ENCODE measurements around the gene SHC1. TPM values are rescaled to one million over a fixed set of nuclear protein-coding genes. Genes with fewer than 3 reads are reported as not detected.

SHC1 gene
- total and polyA plus RNA-seq, 7 donors = 33.2 to 87.2 (median 67.3) TPM

- H3K9me3 ChIP-seq = no peaks in the 10 kb centered on the region
- ATAC-seq (no peak), DNase-seq (no peak)
- H3K27me3 ChIP-seq (ENCODE audit: insufficient read depth in 3 of 3, low read length in 2 of 3) = no peaks in the 10 kb centered on the region
- TF ChIP-seq CTCF (IDR thresholded peaks at IDR 0.05) = no peak
- no peaks in the 10 kb centered on the region for H3K4me1 ChIP-seq
- H3K36me3 ChIP-seq (ENCODE audit: insufficient read depth in 1 of 2, low read depth in 1 of 2) = peaks cover 6 to 90% of the 10 kb centered on the region in 2 donors
- H3K4me3 ChIP-seq = no peak overlapping the region
- 90 to 97% (median 93%) methylated on average over 3 of the region's 3 CpGs for WGBS, 3 donors
- intact Hi-C loops (cut with DNase I) = no loop called here
- no peak overlapping the region for H3K27ac ChIP-seq
These were observed 45.0 kb downstream of the SHC1 start for GRCh38 chr1:154925335-154926170.

- Histone ChIP-seq H3K9me3 (no peaks in the 10 kb centered on the region), H3K27ac (no peak overlapping the region), H3K27me3 (ENCODE audit: insufficient read depth in 3 of 3, low read length in 2 of 3) (no peaks in the 10 kb centered on the region), H3K4me3 (no peak overlapping the region), H3K4me1 (no peaks in the 10 kb centered on the region), H3K36me3 (ENCODE audit: insufficient read depth in 1 of 2, low read depth in 1 of 2) (peaks cover 6 to 86% of the 10 kb centered on the region in 2 donors)
- no peak for ATAC-seq
- no peak for TF ChIP-seq CTCF (IDR thresholded peaks at IDR 0.05)
- WGBS, 3 donors = 91 to 97% (median 93%) methylated on average over 3 of the region's 3 CpGs
- intact Hi-C loops (cut with DNase I) = no loop called here
- DNase-seq = no peak
These were observed 46.9 kb downstream of the SHC1 start for GRCh38 chr1:154923695-154924094.

- no peaks in the 10 kb centered on the region for H3K36me3 ChIP-seq (ENCODE audit: insufficient read depth in 1 of 2, low read depth in 1 of 2)
- DNase-seq = no peak
- H3K27ac ChIP-seq = no peak overlapping the region
- WGBS, 3 donors = 73 to 86% (median 77%) methylated on average over 3 of the region's 3 CpGs
- ATAC-seq = no peak
- intact Hi-C loops (cut with DNase I) = no loop called here
- no peaks in the 10 kb centered on the region for H3K4me1 ChIP-seq
- H3K27me3 ChIP-seq (ENCODE audit: insufficient read depth in 3 of 3, low read length in 2 of 3) = no peaks in the 10 kb centered on the region
- no peak for TF ChIP-seq CTCF (IDR thresholded peaks at IDR 0.05)
- no peaks in the 10 kb centered on the region for H3K9me3 ChIP-seq
- no peak overlapping the region for H3K4me3 ChIP-seq
These were observed 57.3 kb downstream of the SHC1 start for GRCh38 chr1:154913273-154913672.

- no peak for TF ChIP-seq CTCF (IDR thresholded peaks at IDR 0.05)
- H3K27ac ChIP-seq = no peak overlapping the region
- no peak overlapping the region for H3K4me3 ChIP-seq
- ATAC-seq (no peak), DNase-seq (no peak)
- no peaks in the 10 kb centered on the region for H3K4me1 ChIP-seq
- no peaks in the 10 kb centered on the region for H3K36me3 ChIP-seq (ENCODE audit: insufficient read depth in 1 of 2, low read depth in 1 of 2)
- H3K9me3 ChIP-seq = no peaks in the 10 kb centered on the region
- intact Hi-C loops (cut with DNase I) = no loop called here
- 68 to 79% (median 69%) methylated on average over 2 of the region's 2 CpGs for WGBS, 3 donors
- H3K27me3 ChIP-seq (ENCODE audit: insufficient read depth in 3 of 3, low read length in 2 of 3) = no peaks in the 10 kb centered on the region
These were observed 57.8 kb downstream of the SHC1 start for GRCh38 chr1:154912755-154913154.

Other genes with a start within 250 kb of the SHC1 start
- gene KCNN3, start 100.5 kb downstream of the SHC1 start, total RNA-seq = 10 to 100 TPM; 11.8 to 60.9 (median 17.4) TPM
- gene KCNN3, start 100.5 kb downstream of the SHC1 start, polyA plus RNA-seq = 1 to 10 TPM; 2.5 to 7.5 (median 3.7) TPM
- 10 to 100 TPM; 17.0 to 30.5 (median 22.3) TPM for gene PMVK, start 34.0 kb downstream of the SHC1 start, total RNA-seq
- 10 to 100 TPM; 23.3 to 35.6 (median 30.5) TPM for gene PMVK, start 34.0 kb downstream of the SHC1 start, polyA plus RNA-seq
- 100 to 1,000 TPM in 2 of 4 donors, 10 to 100 TPM in 2; 76.5 to 149 (median 104) TPM for gene PBXIP1, start 14.6 kb downstream of the SHC1 start, total RNA-seq
- gene PBXIP1, start 14.6 kb downstream of the SHC1 start, polyA plus RNA-seq = 10 to 100 TPM; 13.6 to 79.6 (median 54.8) TPM
- 10 to 100 TPM; 14.5 to 23.0 (median 17.4) TPM for gene PYGO2, start 9.0 kb downstream of the SHC1 start, total RNA-seq
- gene PYGO2, start 9.0 kb downstream of the SHC1 start, polyA plus RNA-seq = 10 to 100 TPM; 13.1 to 24.0 (median 14.5) TPM
- gene CKS1B, start 3.9 kb upstream of the SHC1 start, total RNA-seq = 10 to 100 TPM in 1 of 4 donors, 1 to 10 TPM in 3; 5.5 to 13.8 (median 6.9) TPM
- 10 to 100 TPM; 12.1 to 48.1 (median 30.1) TPM for gene CKS1B, start 3.9 kb upstream of the SHC1 start, polyA plus RNA-seq
- 10 to 100 TPM; 24.5 to 39.4 (median 30.4) TPM for gene FLAD1, start 12.6 kb upstream of the SHC1 start, total RNA-seq
- 10 to 100 TPM; 32.4 to 52.7 (median 51.6) TPM for gene FLAD1, start 12.6 kb upstream of the SHC1 start, polyA plus RNA-seq
- not detected for gene LENEP, start 22.8 kb upstream of the SHC1 start, total RNA-seq
- gene LENEP, start 22.8 kb upstream of the SHC1 start, polyA plus RNA-seq = not detected
- gene ZBTB7B, start 32.1 kb upstream of the SHC1 start, total RNA-seq = 10 to 100 TPM; 34.6 to 97.9 (median 70.9) TPM
- 10 to 100 TPM; 20.2 to 55.5 (median 48.7) TPM for gene ZBTB7B, start 32.1 kb upstream of the SHC1 start, polyA plus RNA-seq
- gene DCST2, start 63.0 kb upstream of the SHC1 start, total RNA-seq = under 1 TPM in 2 of 4 donors, not detected in 2; 0.19 to 0.56 TPM
- gene DCST2, start 63.0 kb upstream of the SHC1 start, polyA plus RNA-seq = under 1 TPM; 0.04 to 0.38 (median 0.07) TPM
- under 1 TPM in 2 of 4 donors, not detected in 2; 0.12 to 0.34 TPM for gene DCST1, start 63.1 kb upstream of the SHC1 start, total RNA-seq
- not detected for gene DCST1, start 63.1 kb upstream of the SHC1 start, polyA plus RNA-seq
- 10 to 100 TPM; 38.4 to 50.9 (median 49.3) TPM for gene ADAM15, start 80.6 kb upstream of the SHC1 start, total RNA-seq
- 10 to 100 TPM; 33.2 to 45.4 (median 41.0) TPM for gene ADAM15, start 80.6 kb upstream of the SHC1 start, polyA plus RNA-seq
- 1 to 10 TPM in 1 of 4 donors, under 1 TPM in 3; 0.69 to 1.1 (median 0.77) TPM for gene EFNA4, start 93.0 kb upstream of the SHC1 start, total RNA-seq
- 1 to 10 TPM in 2 of 3 donors, under 1 TPM in 1; 0.39 to 1.3 (median 1.2) TPM for gene EFNA4, start 93.0 kb upstream of the SHC1 start, polyA plus RNA-seq
- under 1 TPM in 3 of 4 donors, not detected in 1; 0.32 to 0.69 (median 0.57) TPM for gene EFNA3, start 108.1 kb upstream of the SHC1 start, total RNA-seq
- gene EFNA3, start 108.1 kb upstream of the SHC1 start, polyA plus RNA-seq = under 1 TPM; 0.17 to 1.00 (median 0.39) TPM
- 10 to 100 TPM; 11.4 to 42.6 (median 33.0) TPM for gene EFNA1, start 157.1 kb upstream of the SHC1 start, total RNA-seq
- gene EFNA1, start 157.1 kb upstream of the SHC1 start, polyA plus RNA-seq = 10 to 100 TPM in 2 of 3 donors, 1 to 10 TPM in 1; 5.5 to 15.0 (median 12.4) TPM
- 1 to 10 TPM; 6.7 to 8.4 (median 7.8) TPM for gene SLC50A1, start 165.1 kb upstream of the SHC1 start, total RNA-seq
- 10 to 100 TPM in 2 of 3 donors, 1 to 10 TPM in 1; 7.5 to 16.2 (median 10.8) TPM for gene SLC50A1, start 165.1 kb upstream of the SHC1 start, polyA plus RNA-seq
- gene DPM3, start 169.8 kb upstream of the SHC1 start, total RNA-seq = 10 to 100 TPM; 47.0 to 54.5 (median 50.0) TPM
- gene DPM3, start 169.8 kb upstream of the SHC1 start, polyA plus RNA-seq = 100 to 1,000 TPM; 110 to 123 (median 122) TPM
- 100 to 1,000 TPM; 115 to 152 (median 118) TPM for gene KRTCAP2, start 202.6 kb upstream of the SHC1 start, total RNA-seq
- gene KRTCAP2, start 202.6 kb upstream of the SHC1 start, polyA plus RNA-seq = 100 to 1,000 TPM; 137 to 171 (median 149) TPM
- under 1 TPM in 2 of 4 donors, not detected in 2; 0.15 to 0.16 TPM for gene TRIM46, start 203.1 kb upstream of the SHC1 start, total RNA-seq
- gene TRIM46, start 203.1 kb upstream of the SHC1 start, polyA plus RNA-seq = under 1 TPM in 2 of 3 donors, not detected in 1; 0.03 TPM
- 1 to 10 TPM; 3.1 to 8.1 (median 4.5) TPM for gene THBS3, start 237.2 kb upstream of the SHC1 start, total RNA-seq
- gene THBS3, start 237.2 kb upstream of the SHC1 start, polyA plus RNA-seq = 1 to 10 TPM; 2.8 to 3.5 (median 2.8) TPM
- gene MTX1, start 237.9 kb upstream of the SHC1 start, total RNA-seq = 10 to 100 TPM in 3 of 4 donors, 1 to 10 TPM in 1; 8.1 to 17.7 (median 14.0) TPM
- 10 to 100 TPM; 25.8 to 47.1 (median 27.4) TPM for gene MTX1, start 237.9 kb upstream of the SHC1 start, polyA plus RNA-seq

All from psoas muscle (tissue), 8 donors.